GM19238 (cell line): ENCODE results near the gene ARHGAP42.
A peak's percentile ranks its signal among the peaks of the same experiment; 100 is the strongest.
"Not testable (repeated sequence)": the region's sequence is repeated elsewhere in the genome, so short reads cannot be mapped to it uniquely, and the experiment has no call there.

Experiments
- DNase-seq: peaks from one replicate; pipeline ENCODE4 v3.0.0; 2011; ENCODE audit warnings: low spot score; ENCODE audit not compliant: insufficient read length

Gene ARHGAP42, protein sequence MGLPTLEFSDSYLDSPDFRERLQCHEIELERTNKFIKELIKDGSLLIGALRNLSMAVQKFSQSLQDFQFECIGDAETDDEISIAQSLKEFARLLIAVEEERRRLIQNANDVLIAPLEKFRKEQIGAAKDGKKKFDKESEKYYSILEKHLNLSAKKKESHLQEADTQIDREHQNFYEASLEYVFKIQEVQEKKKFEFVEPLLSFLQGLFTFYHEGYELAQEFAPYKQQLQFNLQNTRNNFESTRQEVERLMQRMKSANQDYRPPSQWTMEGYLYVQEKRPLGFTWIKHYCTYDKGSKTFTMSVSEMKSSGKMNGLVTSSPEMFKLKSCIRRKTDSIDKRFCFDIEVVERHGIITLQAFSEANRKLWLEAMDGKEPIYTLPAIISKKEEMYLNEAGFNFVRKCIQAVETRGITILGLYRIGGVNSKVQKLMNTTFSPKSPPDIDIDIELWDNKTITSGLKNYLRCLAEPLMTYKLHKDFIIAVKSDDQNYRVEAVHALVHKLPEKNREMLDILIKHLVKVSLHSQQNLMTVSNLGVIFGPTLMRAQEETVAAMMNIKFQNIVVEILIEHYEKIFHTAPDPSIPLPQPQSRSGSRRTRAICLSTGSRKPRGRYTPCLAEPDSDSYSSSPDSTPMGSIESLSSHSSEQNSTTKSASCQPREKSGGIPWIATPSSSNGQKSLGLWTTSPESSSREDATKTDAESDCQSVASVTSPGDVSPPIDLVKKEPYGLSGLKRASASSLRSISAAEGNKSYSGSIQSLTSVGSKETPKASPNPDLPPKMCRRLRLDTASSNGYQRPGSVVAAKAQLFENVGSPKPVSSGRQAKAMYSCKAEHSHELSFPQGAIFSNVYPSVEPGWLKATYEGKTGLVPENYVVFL

DNA sequence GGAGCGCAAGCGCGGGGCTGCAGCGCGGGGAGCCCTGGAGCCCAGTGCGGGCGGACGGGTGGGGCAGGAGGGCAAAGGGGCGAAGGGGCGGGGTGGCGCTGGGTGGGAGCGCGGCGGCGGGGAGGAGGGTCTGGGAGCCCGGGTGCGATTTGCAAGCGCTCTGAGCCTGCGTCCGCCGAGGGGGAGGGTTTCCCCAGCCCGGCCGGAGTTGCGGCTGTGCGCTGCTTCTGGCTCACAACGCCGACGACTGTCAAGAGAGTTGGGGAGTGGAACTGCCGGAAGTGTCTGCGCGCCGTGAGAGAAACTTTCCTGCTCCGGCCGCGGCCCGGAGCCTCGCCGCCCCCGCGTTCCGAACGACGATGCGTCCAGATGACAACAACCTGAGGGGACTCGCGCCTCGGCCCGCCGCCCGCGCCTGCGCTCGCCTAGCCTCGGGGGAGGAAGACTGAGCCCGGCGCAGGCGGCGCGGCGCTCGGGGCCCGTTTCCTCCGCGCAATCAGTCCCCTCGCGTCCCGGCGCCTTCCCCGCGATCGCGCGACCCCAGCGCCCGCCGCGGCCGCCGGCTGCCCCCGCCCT is at the start of gene ARHGAP42:
Gene ARHGAP42 (plus strand): TSS at position 235 of the 576 bp plus-strand sequence. CDS start 391 bp downstream, outside the sequence.
- DNase-seq: peak; percentile 43

DNA sequence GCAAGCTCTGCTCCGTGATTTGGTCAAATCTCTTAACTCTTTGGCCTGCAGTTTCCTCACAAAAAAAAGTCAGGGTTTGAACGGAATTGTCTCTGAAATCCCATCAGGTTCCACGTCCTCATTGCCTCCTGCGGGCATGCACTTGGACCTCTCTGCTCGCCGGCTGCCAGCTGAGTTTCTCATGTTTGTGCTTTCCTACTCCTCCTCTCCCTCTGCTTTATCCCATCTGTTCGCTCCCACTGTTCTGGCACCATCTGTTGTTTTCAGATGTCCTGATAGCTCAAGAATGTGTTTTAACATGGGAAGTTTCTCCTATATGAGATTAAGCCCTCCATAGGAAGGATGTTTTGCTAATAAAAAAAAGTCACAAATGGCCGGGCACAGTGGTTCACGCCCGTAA is 49.4 kb upstream of the ARHGAP42 start:
- DNase-seq: no peak

DNA sequence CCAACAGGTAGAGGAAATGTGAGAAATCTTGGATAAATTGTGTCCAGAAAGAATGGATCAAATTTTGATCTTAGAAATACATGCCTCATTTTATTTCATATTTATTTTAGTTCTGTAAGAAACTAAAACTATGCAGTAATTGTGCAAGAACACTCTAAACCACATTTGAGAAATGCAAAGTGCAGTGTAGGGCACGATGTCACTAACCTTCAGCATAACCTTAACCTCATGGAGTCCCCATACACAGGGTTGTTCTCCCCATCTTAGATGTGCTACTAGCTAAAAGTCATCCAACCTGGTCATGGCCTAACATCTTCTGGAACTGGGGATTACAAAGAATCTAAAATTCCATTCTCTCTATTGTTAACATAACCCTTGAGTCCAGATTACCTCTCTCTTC is 48.4 kb upstream of the ARHGAP42 start:
- DNase-seq: no peak

DNA sequence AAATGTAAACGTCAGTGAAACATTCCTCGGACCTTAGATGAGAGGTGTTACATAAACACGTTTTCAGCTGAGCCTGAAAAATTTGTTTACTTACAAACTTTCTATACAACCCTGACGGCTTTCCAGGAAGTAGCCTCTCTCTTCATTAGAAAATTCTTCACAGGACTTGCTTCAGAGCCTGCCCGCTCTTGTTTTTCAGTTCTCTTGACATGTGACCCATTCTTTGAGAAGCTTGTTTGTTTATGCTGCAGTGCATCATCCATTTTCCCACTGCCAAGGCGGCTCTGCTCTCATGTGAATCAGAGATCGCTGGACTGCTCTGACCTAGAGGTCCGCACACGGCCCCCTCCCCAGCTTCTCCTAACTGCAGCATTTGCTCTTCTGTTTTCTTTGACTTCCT is 47.9 kb upstream of the ARHGAP42 start:
- DNase-seq: no peak

DNA sequence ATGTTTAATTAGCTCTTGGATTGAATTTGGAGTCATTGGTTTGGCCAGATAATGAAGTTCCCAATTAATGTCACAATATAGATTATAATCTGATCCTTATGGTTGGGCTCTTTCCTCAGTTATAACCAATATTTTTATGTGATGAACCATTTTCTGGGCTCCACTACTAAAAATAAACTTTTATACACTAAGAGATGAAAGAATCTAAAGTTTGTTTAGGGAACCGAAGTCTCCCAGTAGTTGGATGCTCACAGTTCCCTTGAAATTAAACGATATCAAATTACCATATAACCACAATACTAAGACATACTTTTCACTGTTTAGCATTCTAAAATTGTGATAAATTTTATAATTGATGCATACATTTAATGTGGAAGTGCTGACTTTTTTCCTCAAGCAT is 47.0 kb upstream of the ARHGAP42 start:
- no peak for DNase-seq

DNA sequence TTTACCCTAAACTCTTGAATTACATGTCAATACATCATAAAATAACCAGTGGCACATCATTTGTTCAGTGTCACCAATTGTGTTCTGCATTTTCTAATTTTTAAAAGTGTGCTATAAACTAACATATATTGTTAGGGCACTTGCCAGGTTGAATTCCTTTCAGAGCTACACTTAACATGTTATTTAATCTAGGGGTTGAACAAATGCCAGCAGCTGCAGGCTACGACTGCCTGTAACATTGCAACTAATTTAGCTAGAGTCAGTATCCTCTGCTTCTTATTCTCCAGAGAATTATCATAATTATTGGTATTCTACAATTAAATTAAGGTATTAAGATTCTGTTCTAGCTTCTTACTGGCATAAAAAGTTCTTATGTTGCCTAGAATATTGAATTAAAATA is 46.4 kb upstream of the ARHGAP42 start:
- DNase-seq: no peak

DNA sequence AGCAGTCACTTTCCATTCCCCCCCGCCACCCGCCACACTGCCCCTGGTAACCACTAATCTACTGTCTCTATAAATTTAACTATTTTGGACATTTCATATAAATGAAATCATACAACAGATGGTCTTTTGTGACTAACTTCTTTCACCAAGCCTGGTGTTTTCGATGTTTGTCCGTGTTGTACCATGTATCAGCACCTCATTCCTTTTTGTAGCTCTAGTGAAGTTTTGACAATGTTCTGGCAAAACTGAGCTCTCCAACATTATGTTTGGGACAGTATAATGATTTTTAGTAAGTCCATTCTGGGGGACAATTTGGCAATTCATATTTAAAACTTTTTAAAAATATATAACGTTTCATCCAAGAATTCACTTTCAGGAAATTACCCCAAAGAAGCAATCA is 45.6 kb upstream of the ARHGAP42 start:
- DNase-seq: no peak

DNA sequence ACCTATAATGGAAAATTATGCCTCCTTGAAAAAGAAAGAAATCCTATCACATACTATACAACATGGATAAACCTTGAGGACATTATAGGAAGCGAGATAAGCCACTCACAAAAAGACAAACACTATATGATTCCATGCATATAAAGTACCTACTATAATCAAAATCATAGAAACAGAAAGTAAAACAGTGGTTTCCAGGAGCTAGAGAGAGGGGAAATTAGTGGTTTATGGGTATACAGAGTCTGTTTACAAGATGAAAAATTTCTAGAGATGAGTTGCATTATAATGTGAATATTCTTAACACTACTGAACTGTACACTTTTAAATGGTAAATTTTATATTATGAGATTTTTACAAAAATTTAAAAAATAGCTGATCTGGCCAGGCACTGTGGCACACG is 40.5 kb upstream of the ARHGAP42 start:
- DNase-seq: no peak

DNA sequence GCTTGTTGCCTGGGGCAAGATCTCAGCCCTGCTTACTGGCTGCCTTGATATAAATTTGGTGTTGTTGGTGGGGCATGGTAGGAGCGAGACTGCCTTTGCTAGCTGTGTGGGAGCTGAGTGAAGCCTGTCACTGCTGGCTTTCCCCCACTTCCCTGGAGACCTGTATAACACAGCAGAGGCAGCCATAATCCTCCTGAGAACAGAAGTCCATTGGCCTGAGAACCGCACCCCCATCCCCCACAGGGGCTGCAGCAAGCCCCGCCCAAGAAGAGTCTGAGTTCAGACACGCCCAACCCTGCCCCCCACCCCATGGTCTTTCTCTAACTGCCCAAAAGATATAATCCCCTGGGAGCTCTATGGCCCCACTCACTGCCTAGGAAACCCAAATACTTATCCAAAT is 39.2 kb upstream of the ARHGAP42 start:
- DNase-seq: no peak

DNA sequence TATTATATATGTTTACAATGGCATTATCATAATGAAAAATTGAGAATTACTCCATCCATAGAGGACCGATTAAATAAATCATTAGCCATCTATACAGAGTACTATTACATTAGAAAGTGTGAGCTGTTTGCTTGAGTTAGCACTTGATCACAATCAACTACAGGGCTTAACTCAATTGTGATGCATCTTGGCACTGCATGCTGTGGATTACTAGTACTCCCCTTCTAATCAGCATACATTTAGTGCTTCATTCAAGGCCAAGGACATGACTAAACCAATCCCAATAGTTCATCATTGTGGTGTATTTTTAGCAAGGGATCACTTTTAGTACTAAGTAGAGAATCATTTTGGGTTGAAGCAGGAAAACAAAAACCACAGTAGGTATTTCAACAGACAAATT is 23.5 kb upstream of the ARHGAP42 start:
- DNase-seq: no peak

DNA sequence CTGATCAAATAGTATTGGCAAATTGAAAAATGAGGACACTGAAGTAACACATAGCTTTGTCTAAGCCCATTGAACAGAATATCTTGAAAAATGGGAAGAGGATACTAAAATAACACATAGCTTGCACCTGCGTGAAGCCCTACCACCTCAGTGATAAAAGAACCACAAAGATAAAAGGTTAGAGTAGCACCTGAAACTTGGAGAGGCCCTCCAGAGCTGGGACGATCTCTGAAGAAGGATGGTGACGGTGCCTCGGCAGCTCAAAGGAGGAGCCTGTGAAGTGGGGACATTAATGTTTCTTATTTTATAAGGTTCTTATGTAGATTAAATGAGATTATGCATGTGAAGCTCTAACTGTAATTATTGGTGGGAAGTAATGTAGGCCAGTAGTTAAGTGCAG is 23.1 kb upstream of the ARHGAP42 start:
- DNase-seq: no peak

DNA sequence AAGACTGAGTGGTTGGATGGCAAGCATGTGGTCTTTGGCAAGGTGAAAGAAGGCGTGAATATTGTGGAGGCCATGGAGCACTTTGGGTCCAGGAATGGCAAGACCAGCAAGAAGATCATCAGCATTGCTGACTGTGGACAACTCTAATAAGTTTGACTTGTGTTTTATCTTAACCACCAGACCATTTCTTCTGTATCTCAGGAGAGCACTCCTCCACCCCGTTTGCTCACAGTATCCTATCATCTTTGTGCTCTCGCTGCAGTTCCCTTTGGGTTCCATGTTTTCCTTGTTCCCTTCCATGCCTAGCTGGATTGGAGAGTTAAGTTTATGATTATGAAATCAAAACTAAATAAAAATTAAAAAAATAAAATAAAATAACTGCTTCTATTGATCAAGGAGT is 20.3 kb upstream of the ARHGAP42 start:
- not testable (repeated sequence) for DNase-seq

DNA sequence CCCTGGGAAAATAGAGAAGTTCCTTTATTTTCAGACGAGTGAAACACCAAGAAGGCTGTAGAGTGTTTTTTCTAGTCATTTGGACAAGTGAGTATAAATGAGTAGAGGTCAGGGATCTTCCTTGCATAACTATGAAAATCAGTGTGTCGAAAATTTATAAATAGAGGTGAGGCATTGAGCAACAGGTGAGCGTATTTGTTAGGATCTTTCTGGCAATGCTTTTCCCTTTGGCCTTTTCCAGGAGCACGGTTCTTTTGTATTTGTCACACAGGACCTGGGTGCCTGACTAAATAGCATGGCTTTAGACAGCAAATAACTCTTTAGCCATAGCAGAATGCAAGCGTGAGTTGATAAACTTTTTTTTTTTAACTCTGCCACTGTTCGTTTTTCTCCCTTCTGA is 19.6 kb upstream of the ARHGAP42 start:
- DNase-seq: no peak

DNA sequence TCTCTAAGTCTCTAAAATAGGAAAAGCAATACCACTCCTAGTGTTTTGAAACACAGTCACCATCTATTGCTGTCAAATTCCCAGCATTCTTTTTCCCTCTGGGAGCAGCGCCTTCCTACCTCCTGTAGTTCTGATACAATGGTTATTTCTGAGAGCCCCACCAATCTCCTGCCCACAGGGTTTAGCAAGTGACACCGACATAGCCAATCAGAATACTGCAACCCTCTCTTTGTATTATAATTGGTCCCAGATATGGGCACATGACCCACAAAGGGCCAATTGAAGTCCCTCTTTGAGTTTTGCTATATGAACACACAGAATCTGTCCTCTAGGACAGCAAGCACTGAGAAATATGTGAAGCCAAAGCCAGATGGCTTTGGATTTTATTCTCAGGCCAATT is 16.9 kb upstream of the ARHGAP42 start:
- no peak for DNase-seq

DNA sequence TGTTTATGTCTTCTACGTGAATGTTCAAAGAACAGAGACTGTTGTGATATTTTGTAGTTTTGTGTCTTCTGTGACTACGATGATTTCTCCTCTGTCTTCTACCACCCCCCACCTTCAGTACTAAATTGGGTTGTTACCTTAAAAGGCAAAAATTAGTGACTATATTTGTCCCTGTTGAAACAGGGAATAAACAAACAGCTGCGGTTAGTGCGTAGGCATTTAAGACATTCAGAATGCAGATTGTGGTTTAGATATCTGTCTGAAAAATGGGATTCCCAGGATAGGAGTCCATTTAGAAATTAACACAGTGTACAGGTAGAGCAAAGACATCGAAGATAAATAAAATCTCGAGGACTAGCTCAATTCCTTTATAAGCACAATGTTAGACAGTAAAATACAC is 15.6 kb upstream of the ARHGAP42 start:
- no peak for DNase-seq

DNA sequence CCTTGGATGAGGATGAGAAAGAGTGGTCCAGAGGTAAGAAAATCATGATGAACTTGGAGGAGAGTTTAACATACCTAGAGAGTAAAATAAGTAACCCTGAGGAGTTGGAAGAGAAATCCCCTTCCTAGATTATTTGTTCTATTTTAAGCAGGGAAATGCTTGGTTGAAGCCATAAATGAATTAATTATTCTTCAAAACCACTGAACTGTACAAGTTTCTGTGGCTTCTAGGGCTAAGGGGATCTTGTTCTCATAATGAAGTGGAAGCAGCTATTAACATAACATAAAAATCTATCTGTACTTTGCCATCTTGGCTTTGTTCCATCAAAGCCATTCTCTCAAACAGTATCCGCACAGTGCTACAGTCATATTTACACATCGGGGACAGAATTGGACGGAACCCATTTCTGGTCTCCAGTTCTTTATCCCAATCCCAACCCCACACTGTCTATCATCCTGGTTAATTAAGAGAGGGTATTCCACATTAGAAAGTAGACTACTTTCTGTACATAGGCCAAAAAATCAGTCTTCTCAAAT is 14.5 kb upstream of the ARHGAP42 start:
- no peak for DNase-seq

DNA sequence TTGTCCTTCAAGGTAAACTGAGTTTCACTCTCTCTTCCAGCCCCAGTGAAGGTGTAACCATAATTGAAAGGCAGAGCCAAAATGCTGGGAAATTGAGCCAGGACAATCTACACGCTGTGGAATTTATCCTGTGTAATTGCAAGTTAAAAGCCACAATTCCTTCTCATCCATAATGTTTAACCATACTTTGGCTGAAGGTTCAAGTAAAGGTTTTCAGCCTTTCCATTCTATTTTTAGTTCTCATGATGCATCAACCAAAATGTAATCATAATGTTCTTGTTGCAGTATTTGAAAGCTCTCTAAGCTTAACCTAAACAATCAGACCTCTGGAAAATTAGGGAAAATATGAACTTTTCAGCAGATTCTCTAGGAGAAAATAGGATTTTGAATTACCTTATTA is 14.0 kb upstream of the ARHGAP42 start:
- no peak for DNase-seq

DNA sequence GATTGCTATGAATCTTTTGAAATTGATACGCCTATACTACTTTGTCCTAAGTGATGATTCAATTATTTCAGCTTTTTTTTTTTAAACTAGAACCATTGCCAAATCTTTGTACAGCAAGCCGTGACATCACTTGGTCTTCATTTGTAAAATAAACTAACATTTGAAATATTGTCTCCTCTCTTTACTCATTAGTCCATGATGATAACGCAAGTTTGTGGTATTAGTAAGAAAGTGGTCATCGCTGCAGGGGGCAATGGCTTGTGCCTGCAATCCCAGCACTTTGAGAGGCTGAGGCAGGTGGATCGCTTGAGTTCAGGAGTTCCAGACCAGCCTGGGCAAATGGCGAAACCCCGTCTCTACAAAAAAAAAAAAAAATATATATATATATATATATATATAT is 12.9 kb upstream of the ARHGAP42 start:
- DNase-seq: no peak

DNA sequence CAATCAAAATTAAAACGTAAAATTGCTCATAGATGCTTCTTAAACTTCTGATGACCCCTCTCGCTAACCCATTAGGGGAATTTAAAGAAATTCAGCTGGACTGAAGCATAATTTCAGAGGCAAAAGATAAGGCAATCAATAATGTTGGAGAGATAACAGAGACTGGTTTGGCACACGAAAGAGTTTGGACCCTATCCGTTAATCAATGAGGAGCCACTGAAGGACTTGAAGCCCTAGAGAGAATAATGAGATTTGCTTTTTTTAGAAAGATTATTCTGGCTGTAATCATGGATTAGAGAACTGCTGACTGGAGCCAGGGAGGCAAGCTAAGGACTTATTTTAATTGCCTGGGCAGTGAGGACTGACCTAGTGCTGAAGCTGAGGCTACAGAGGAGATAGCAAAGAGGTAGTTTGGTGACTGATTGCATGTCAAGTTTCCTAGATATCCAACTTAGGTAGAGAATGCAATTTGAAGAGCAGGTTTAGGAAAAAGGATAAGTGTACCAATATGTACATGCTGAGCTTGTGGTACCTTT is 11.9 kb upstream of the ARHGAP42 start:
- DNase-seq: no peak

DNA sequence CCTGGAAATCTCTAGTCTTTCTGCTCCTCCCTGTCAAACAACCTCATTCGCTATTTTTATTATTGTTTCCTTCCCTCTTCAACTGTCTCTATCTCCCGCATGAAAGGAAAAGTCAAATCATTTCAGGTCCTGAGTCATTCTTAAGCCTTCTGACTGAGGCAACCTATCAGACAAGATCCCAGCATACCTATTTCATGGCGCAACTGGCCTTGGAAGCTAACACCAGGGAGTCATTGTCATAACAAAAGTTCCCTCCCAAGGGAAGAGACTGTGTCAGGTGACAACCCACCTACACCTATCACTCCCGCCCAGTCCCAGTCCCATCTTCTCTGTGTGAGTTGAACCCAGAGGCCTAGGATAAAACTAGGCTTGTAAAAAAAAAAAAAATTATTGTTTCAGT is 10.2 kb upstream of the ARHGAP42 start:
- DNase-seq: no peak

DNA sequence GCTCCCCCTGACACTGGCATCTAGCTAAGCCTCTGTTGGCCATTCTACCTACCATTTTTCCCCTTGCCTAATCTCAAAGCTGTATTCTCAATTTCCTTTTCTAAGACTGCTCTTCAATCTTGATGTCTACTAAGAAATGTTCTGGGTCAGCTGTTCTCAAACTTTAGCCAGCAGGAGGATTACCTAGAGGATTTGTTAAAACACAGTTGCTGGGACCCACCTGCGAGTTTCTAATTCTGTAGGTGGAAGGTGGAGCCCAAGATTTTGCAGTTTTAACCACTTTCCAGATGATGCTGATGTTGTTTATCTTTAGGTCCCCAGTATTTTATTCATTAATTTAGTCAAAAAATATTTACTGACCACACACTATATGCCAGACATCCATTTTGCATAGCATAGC is 9.3 kb upstream of the ARHGAP42 start:
- DNase-seq: no peak

DNA sequence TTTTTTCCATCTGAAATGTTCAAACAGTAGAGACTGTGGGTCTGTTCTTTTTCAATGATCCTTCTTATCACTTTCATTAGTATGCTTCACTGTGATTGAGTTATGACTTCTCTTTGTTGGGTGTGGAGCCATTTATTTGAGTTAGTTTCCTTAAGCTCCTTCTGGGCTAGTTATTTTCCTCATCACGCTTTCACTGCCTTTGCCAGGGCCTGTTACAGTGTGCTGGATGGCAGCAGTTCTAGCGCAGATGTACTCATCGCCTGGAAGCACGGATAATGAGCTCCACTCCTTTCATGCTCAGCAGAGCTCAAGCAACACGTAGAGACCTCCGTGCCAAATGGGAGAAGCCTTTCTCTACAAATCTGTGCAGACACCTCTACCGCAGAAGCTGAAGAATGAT is 7.0 kb upstream of the ARHGAP42 start:
- DNase-seq: no peak
